GM12878 (cell line): Measurements from ENCODE around the gene CADM2. TPM values are rescaled to one million over a fixed set of nuclear protein-coding genes. Genes with fewer than 3 reads are reported as not detected.

ENCODE experiments used
- ATAC-seq: fragments of 200-7000 bp; cut with Tn5 transposase; 3 replicates; pipeline ENCODE4 v1.9.1; 2020; ENCODE audit warnings: mild to moderate bottlenecking, moderate library complexity
- BruUV-seq: library from RNA; stranded (reverse); fragments of 400-500 nt; replicated peaks from 2 replicates; lab custom pipeline; 2021; lab: Mats Ljungman, UMichigan
- CTCF ChIA-PET: fragments of 300-600 bp; sonication (Branson Sonifier 250); formaldehyde crosslinking; extraction: SDS; loops from one replicate; lab custom pipeline; 2021; ENCODE audit warnings: inconsistent platforms; lab: Yijun Ruan, JAX
- POLR2A ChIA-PET: fragments of 350-600 bp; formaldehyde crosslinking; extraction: SDS; loops from one replicate; lab custom pipeline; 2021; ENCODE audit warnings: inconsistent platforms; lab: Charles Lee
- RAD21 ChIA-PET: fragments of 300-600 bp; sonication (Branson Sonifier 250); formaldehyde crosslinking; loops from one replicate; lab custom pipeline; 2023; ENCODE audit warnings: antibody characterized with exemption; ENCODE audit not compliant: unreplicated experiment; lab: Charles Lee
- SMC1A ChIA-PET: fragments of 300-600 bp; sonication (Branson Sonifier 250); formaldehyde crosslinking; loops from one replicate; lab custom pipeline; 2023; ENCODE audit not compliant: unreplicated experiment, uncharacterized antibody; lab: Charles Lee
- DNase-seq: peaks from one replicate; pipeline ENCODE4 v3.0.0-alpha.2; 2011; ENCODE audit warnings: low read depth, low spot score
- FAIRE-seq: peaks from 3 replicates; lab custom pipeline; 2011; peaks lifted over from hg19 to GRCh38; lab: Jason Lieb, UNC
- H2AFZ ChIP-seq: 2 replicates; pipeline ENCODE4 v1.6.0; 2011; ENCODE audit warnings: low read depth, low read length, control low read depth; ENCODE audit not compliant: control insufficient read depth
- H3K27ac ChIP-seq: 2 replicates; pipeline ENCODE4 v1.5.1; 2011; ENCODE audit warnings: control low read depth; ENCODE audit not compliant: control insufficient read depth, insufficient read depth
- H3K27me3 ChIP-seq, 2 experiments: replicated peaks in 1 of 2; 2 replicates each; pipeline versions ENCODE4 v1.6.0 to v1.6.1; 2011; ENCODE audit warnings: low read length in 1 of 2; ENCODE audit not compliant: control insufficient read depth in 2 of 2, insufficient read depth in 2 of 2
- H3K36me3 ChIP-seq, 2 experiments: 2 replicates each; pipeline ENCODE4 v1.5.1; 2011; ENCODE audit warnings: low read length in 1 of 2; ENCODE audit not compliant: control insufficient read depth in 2 of 2, insufficient read depth in 2 of 2
- H3K4me1 ChIP-seq: 2 replicates; pipeline ENCODE4 v1.6.1; 2011; ENCODE audit warnings: mild to moderate bottlenecking, low read length, moderate library complexity, mixed read lengths; ENCODE audit not compliant: control insufficient read depth, insufficient read depth
- H3K4me2 ChIP-seq: 2 replicates; pipeline ENCODE4 v1.6.0; 2011; ENCODE audit warnings: control low read depth; ENCODE audit not compliant: control insufficient read depth, insufficient read depth
- H3K4me3 ChIP-seq: fragments of 200-600 bp; sonication (generic); 2 replicates; pipeline ENCODE4 v1.5.1; 2016
- H3K79me2 ChIP-seq: 2 replicates; pipeline ENCODE4 v1.6.0; 2011; ENCODE audit warnings: low read length; ENCODE audit not compliant: control insufficient read depth, insufficient read depth
- H3K9ac ChIP-seq: 2 replicates; pipeline ENCODE4 v1.8.0; 2011; ENCODE audit warnings: low read length, control low read depth, mixed read lengths; ENCODE audit not compliant: control insufficient read depth, insufficient read depth
- H3K9me3 ChIP-seq: replicated peaks from 3 replicates; pipeline ENCODE4 v1.5.1; 2011; ENCODE audit warnings: mild to moderate bottlenecking, low read length; ENCODE audit not compliant: control insufficient read depth, insufficient read depth
- H4K20me1 ChIP-seq: 2 replicates; pipeline ENCODE4 v1.6.0; 2011; ENCODE audit not compliant: control insufficient read depth, insufficient read depth
- ESRRA ChIP-seq: IDR thresholded peaks from 2 replicates; pipeline ENCODE4 v1.6.1; 2012; ENCODE audit warnings: mild to moderate bottlenecking, low read length, improper control_type of control experiment
- EZH2 ChIP-seq: IDR thresholded peaks from 2 replicates; pipeline ENCODE4 v1.6.1; 2012; ENCODE audit warnings: low read depth, mild to moderate bottlenecking, control low read depth, inconsistent platforms, low read length, borderline replicate concordance; ENCODE audit not compliant: control insufficient read depth
- HCFC1 ChIP-seq: fragments of 150-350 bp; IDR thresholded peaks from 2 replicates; pipeline ENCODE4 v1.6.1; 2014; ENCODE audit warnings: low read length
- HDAC2 ChIP-seq: fragments of 200-600 bp; sonication (generic); IDR thresholded peaks from 2 replicates; pipeline ENCODE4 v1.6.1; 2017
- KAT2A ChIP-seq: conservative IDR thresholded peaks from 2 replicates; pipeline ENCODE4 v1.6.1; 2011; ENCODE audit warnings: low read depth, low read length; ENCODE audit not compliant: control insufficient read depth
- NR2C1 ChIP-seq: fragments of 450-650 bp; IDR thresholded peaks from 2 replicates; pipeline ENCODE4 v1.6.1; 2017; ENCODE audit warnings: antibody characterized with exemption, mild to moderate bottlenecking, moderate library complexity
- PRDM15 ChIP-seq: fragments of 450-650 bp; formaldehyde crosslinking; IDR thresholded peaks from 2 replicates; pipeline ENCODE4 v1.4.0; 2020; ENCODE audit warnings: mild to moderate bottlenecking, moderate library complexity
- SIN3A ChIP-seq: IDR thresholded peaks from 2 replicates; pipeline ENCODE4 v1.6.1; 2012; ENCODE audit warnings: low read depth, low read length, improper control_type of control experiment
- SIX5 ChIP-seq: IDR thresholded peaks from 2 replicates; pipeline ENCODE4 v1.6.1; 2011; ENCODE audit warnings: mild to moderate bottlenecking, low read depth, low read length, moderate library complexity; ENCODE audit not compliant: severe bottlenecking
- SMAD1 ChIP-seq: fragments of 450-650 bp; IDR thresholded peaks from 2 replicates; pipeline ENCODE4 v1.6.1; 2018; ENCODE audit warnings: mild to moderate bottlenecking, low read depth; ENCODE audit not compliant: partially characterized antibody
- STAT3 ChIP-seq: IDR thresholded peaks from 2 replicates; pipeline ENCODE4 v1.6.1; 2011; ENCODE audit warnings: low read depth, low read length, improper control_type of control experiment
- YBX1 ChIP-seq: fragments of 450-650 bp; IDR thresholded peaks from 2 replicates; pipeline ENCODE4 v1.6.1; 2016; ENCODE audit warnings: antibody characterized with exemption
- WGBS: methylation state at CpG from one replicate; pipeline ENCODE4 v1.1.6; 2016; ENCODE audit warnings: low lambda C conversion rate; ENCODE audit not compliant: insufficient replicate concordance, insufficient coverage; ENCODE audit errors: missing lambda C conversion rate; 5-methylcytosine and 5-hydroxymethylcytosine counted together
- in situ Hi-C: fragments of 300-500 bp; cut with MboI; formaldehyde crosslinking; loops from 9 replicates; pipeline ENCODE4 v1.14.3; 2018; ENCODE audit warnings: mixed read lengths
- intact Hi-C: fragments of 100-400 bp; cut with micrococcal nuclease; formaldehyde crosslinking; loops from one replicate; pipeline ENCODE4 v1.14.2; 2022; ENCODE audit not compliant: unreplicated experiment
- polyA plus RNA-seq, 11 experiments: library from polyadenylated mRNA; depleted of rRNA in 4 of 11; unstranded in 6 of 11; stranded (reverse) in 5 of 11; fragments of >200 nt; fragmentation: Nextera tagmentation in 4 of 11; fragmentation: Illumina TruSeq in 1 of 11; extraction: Ambion mirVana in 4 of 11; extraction: Trizol in 1 of 11; gene quantifications; 1 replicate in 1 of 11; 2 replicates in 10 of 11; pipeline versions ENCODE4 v1.2.1 to v1.2.3, GENCODE V29; 2011 to 2016; ENCODE audit warnings: inconsistent platforms in 2 of 11, missing spikeins in 2 of 11, low read depth in 1 of 11
- total RNA-seq, 4 experiments: library from RNA; depleted of rRNA in 3 of 4; stranded (reverse); fragments of >200 nt in 3 of 4; fragmentation: Illumina TruSeq in 1 of 4; extraction: Trizol in 1 of 4; gene quantifications; 2 replicates each; pipeline versions ENCODE4 v1.2.1 to v1.2.3, GENCODE V29; 2013 to 2021
- TF ChIP-seq, protein P1 (sequence below): fragments of 450-650 bp; IDR thresholded peaks from 2 replicates; pipeline ENCODE4 v1.6.1; 2016; ENCODE audit warnings: mild to moderate bottlenecking, moderate library complexity, borderline replicate concordance

The CADM2 gene
- total and polyA plus RNA-seq, 10 of the 15 experiments (the other 5 are each of a cell fraction or from before 2014, with no cell fraction given): 0.13 TPM; not detected in 9

GRCh38 chr3:85589145-85589544 is 630.4 kb downstream of the CADM2 start:
- no peaks in the 10 kb centered on the region for H3K79me2 ChIP-seq
- H3K4me1 ChIP-seq: no peaks in the 10 kb centered on the region
- H3K27me3 ChIP-seq: no peaks in the 10 kb centered on the region
- in situ Hi-C loops: no loop called here
- no peak for TF ChIP-seq KAT2A
- TF ChIP-seq EZH2: no peak
- TF ChIP-seq, protein P1, sequence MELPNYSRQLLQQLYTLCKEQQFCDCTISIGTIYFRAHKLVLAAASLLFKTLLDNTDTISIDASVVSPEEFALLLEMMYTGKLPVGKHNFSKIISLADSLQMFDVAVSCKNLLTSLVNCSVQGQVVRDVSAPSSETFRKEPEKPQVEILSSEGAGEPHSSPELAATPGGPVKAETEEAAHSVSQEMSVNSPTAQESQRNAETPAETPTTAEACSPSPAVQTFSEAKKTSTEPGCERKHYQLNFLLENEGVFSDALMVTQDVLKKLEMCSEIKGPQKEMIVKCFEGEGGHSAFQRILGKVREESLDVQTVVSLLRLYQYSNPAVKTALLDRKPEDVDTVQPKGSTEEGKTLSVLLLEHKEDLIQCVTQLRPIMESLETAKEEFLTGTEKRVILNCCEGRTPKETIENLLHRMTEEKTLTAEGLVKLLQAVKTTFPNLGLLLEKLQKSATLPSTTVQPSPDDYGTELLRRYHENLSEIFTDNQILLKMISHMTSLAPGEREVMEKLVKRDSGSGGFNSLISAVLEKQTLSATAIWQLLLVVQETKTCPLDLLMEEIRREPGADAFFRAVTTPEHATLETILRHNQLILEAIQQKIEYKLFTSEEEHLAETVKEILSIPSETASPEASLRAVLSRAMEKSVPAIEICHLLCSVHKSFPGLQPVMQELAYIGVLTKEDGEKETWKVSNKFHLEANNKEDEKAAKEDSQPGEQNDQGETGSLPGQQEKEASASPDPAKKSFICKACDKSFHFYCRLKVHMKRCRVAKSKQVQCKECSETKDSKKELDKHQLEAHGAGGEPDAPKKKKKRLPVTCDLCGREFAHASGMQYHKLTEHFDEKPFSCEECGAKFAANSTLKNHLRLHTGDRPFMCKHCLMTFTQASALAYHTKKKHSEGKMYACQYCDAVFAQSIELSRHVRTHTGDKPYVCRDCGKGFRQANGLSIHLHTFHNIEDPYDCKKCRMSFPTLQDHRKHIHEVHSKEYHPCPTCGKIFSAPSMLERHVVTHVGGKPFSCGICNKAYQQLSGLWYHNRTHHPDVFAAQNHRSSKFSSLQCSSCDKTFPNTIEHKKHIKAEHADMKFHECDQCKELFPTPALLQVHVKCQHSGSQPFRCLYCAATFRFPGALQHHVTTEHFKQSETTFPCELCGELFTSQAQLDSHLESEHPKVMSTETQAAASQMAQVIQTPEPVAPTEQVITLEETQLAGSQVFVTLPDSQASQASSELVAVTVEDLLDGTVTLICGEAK: no peak
- no peak for TF ChIP-seq HCFC1
- TF ChIP-seq YBX1: no peak
- no peak for TF ChIP-seq SIX5
- no peak for TF ChIP-seq SIN3A
- TF ChIP-seq PRDM15 (CRISPR knock-in tag): no peak
- TF ChIP-seq NR2C1: no peak
- no peak for TF ChIP-seq SMAD1
- TF ChIP-seq STAT3: no peak
- TF ChIP-seq ESRRA: no peak
- TF ChIP-seq HDAC2: no peak
- 3% methylated on average over 3 of the region's 3 CpGs for WGBS
- H3K36me3 ChIP-seq: no peaks in the 10 kb centered on the region
- no peak overlapping the region for H3K4me2 ChIP-seq
- ChIA-PET CTCF (no interaction called here), POLR2A (no interaction called here), SMC1A (no interaction called here), RAD21 (no interaction called here)
- no peak overlapping the region for H3K27ac ChIP-seq
- no peak for DNase-seq
- H2AFZ ChIP-seq: no peak overlapping the region
- H3K4me3 ChIP-seq: no peak overlapping the region
- no peaks in the 10 kb centered on the region for H3K9me3 ChIP-seq
- FAIRE-seq: no peak
- intact Hi-C loops: no loop called here
- no peaks in the 10 kb centered on the region for H4K20me1 ChIP-seq
- BruUV-seq: no TSS peak
- ATAC-seq: no peak
- H3K9ac ChIP-seq: no peak overlapping the region
